Esophagus squamous epithelium (tissue), 5 donors: ENCODE data around the gene ABHD10. TPM values are rescaled to one million over a fixed set of nuclear protein-coding genes. Genes with fewer than 3 reads are reported as not detected.
A peak's percentile ranks its signal among the peaks of the same experiment; 100 is the strongest.

ENCODE experiments used
- DNase-seq: peaks from one replicate; lab custom pipeline; 2025; lab: John Stamatoyannopoulos, UW
- H3K27ac ChIP-seq, 4 donors: fragments of 200-600 bp; sonication (generic); one replicate each; pipeline ENCODE4 v1.5.1; 2016 to 2019; ENCODE audit warnings: mild to moderate bottlenecking in 1 of 4
- H3K27me3 ChIP-seq, 4 donors: fragments of 200-600 bp; sonication (generic); 1 replicate in 3 of 4; 2 replicates in 1 of 4; pipeline versions ENCODE4 v1.5.1 to v1.6.0; 2017 to 2021; ENCODE audit warnings: antibody characterized with exemption in 1 of 4
- H3K36me3 ChIP-seq, 3 donors: fragments of 200-600 bp; sonication (generic); one replicate each; pipeline ENCODE4 v1.5.1; 2016 to 2019
- H3K4me1 ChIP-seq, 3 donors: fragments of 200-600 bp; sonication (generic); one replicate each; pipeline ENCODE4 v1.5.1; 2017 to 2019
- H3K4me3 ChIP-seq, 4 donors: fragments of 200-600 bp; sonication (generic); 1 replicate in 3 of 4; 2 replicates in 1 of 4; pipeline ENCODE4 v1.5.1; 2016 to 2019; ENCODE audit warnings: mild to moderate bottlenecking in 2 of 4, moderate library complexity in 1 of 4
- H3K9me3 ChIP-seq, 3 donors: fragments of 200-600 bp; sonication (generic); one replicate each; pipeline ENCODE4 v1.5.1; 2016 to 2019
- CTCF ChIP-seq, 6 experiments: fragments of 450-650 bp in 4 of 6; fragments of 200-600 bp in 2 of 6; sonication (generic) in 2 of 6; IDR thresholded peaks; one replicate each; pipeline ENCODE4 v1.5.1; 2016 to 2019; ENCODE audit warnings: antibody characterized with exemption in 6 of 6, mild to moderate bottlenecking in 4 of 6, moderate library complexity in 4 of 6
- POLR2A ChIP-seq, 4 donors: fragments of 450-650 bp; IDR thresholded peaks; one replicate each; pipeline ENCODE4 v1.6.1; 2017; ENCODE audit warnings: antibody characterized with exemption in 4 of 4, mild to moderate bottlenecking in 4 of 4, moderate library complexity in 3 of 4
- WGBS, 2 donors: methylation state at CpG; one replicate each; pipeline ENCODE4 v1.1.5; 2018; 5-methylcytosine and 5-hydroxymethylcytosine counted together
- intact Hi-C: fragments of 100-400 bp; cut with DNase I; formaldehyde crosslinking; loops from one replicate; pipeline ENCODE4 v1.15.0; 2022
- total RNA-seq, 4 donors: library from RNA; depleted of rRNA; stranded (reverse); fragments of >200 nt; gene quantifications; one replicate each; pipeline ENCODE4 v1.1.0, GENCODE V29; 2016
- donor health status: DM: yes; HTN: yes; CAD: no.

ABHD10 gene
- total RNA-seq, 4 donors from 2014 or later = 10.2 to 22.5 (median 13.1) TPM

GRCh38 chr3:111955876-111956275 lies 22.9 kb upstream of the ABHD10 start:
- no peak for DNase-seq
- Histone ChIP-seq H3K9me3 (no peaks in the 10 kb centered on the region), H3K36me3 (peaks cover 0 to 19% (median 0%) of the 10 kb centered on the region in 3 donors), H3K27ac (no peak overlapping the region), H3K4me3 (no peak overlapping the region), H3K4me1 (peaks cover 0 to 8% (median 0%) of the 10 kb centered on the region in 3 donors), H3K27me3 (no peaks in the 10 kb centered on the region)
- TF ChIP-seq CTCF (IDR thresholded peaks at IDR 0.05) = no peak
- no peak for TF ChIP-seq POLR2A (IDR thresholded peaks at IDR 0.05)
- WGBS, 2 donors = 87 to 100% methylated on average over 1 of the region's 1 CpG
- intact Hi-C loops = no loop called here

GRCh38 chr3:111956449-111956848 lies 22.4 kb upstream of the ABHD10 start:
- 78 to 85% methylated on average over 3 of the region's 3 CpGs for WGBS, 2 donors
- peaks cover 0 to 19% (median 0%) of the 10 kb centered on the region in 3 donors for H3K36me3 ChIP-seq
- no peak for DNase-seq
- TF ChIP-seq POLR2A (IDR thresholded peaks at IDR 0.05) (no peak), CTCF (IDR thresholded peaks at IDR 0.05) (no peak)
- H3K4me3 ChIP-seq = no peak overlapping the region
- intact Hi-C loops = no loop called here
- peaks cover 0 to 8% (median 0%) of the 10 kb centered on the region in 3 donors for H3K4me1 ChIP-seq
- no peaks in the 10 kb centered on the region for H3K9me3 ChIP-seq
- no peaks in the 10 kb centered on the region for H3K27me3 ChIP-seq
- H3K27ac ChIP-seq = no peak overlapping the region

GRCh38 chr3:111956995-111957734 lies 21.7 kb upstream of the ABHD10 start:
- Histone ChIP-seq H3K27me3 (no peaks in the 10 kb centered on the region), H3K9me3 (no peaks in the 10 kb centered on the region), H3K4me1 (peaks cover 0 to 8% (median 0%) of the 10 kb centered on the region in 3 donors), H3K36me3 (peaks cover 0 to 23% (median 0%) of the 10 kb centered on the region in 3 donors), H3K4me3 (no peak overlapping the region), H3K27ac (no peak overlapping the region)
- WGBS, 2 donors = 66 to 75% methylated on average over 4 of the region's 4 CpGs
- intact Hi-C loops = no loop called here
- TF ChIP-seq CTCF (IDR thresholded peaks at IDR 0.05) (no peak), POLR2A (IDR thresholded peaks at IDR 0.05) (no peak)
- DNase-seq = no peak

- H3K27me3 ChIP-seq = no peaks in the 10 kb centered on the region
- peaks cover 0 to 22% (median 0%) of the 10 kb centered on the region in 3 donors for H3K36me3 ChIP-seq
- H3K4me3 ChIP-seq = no peak overlapping the region
- no peak overlapping the region for H3K27ac ChIP-seq
- DNase-seq = no peak
- WGBS, 2 donors = 72 to 74% methylated on average over 3 of the region's 3 CpGs
- H3K4me1 ChIP-seq = no peaks in the 10 kb centered on the region
- H3K9me3 ChIP-seq = no peaks in the 10 kb centered on the region
- intact Hi-C loops = loop anchor here (10.0 kb wide), 1 partner anchor 97 kb away; no protein-coding TSS in a partner anchor
- TF ChIP-seq POLR2A (IDR thresholded peaks at IDR 0.05) = no peak
- TF ChIP-seq CTCF (IDR thresholded peaks at IDR 0.05) = no peak
Observed at GRCh38 chr3:111961461-111962164, 17.2 kb upstream of the ABHD10 start.

GRCh38 chr3:111963424-111963823 lies 15.4 kb upstream of the ABHD10 start:
- no peaks in the 10 kb centered on the region for H3K9me3 ChIP-seq
- intact Hi-C loops = loop anchor here (10.0 kb wide), 1 partner anchor 99 kb away; no protein-coding TSS in a partner anchor
- no peak for TF ChIP-seq CTCF (IDR thresholded peaks at IDR 0.05)
- no peak for TF ChIP-seq POLR2A (IDR thresholded peaks at IDR 0.05)

More at GRCh38 chr3:111963424-111963823, 15.4 kb upstream of the ABHD10 start:
- DNase-seq = no peak
- 44 to 48% methylated on average over 1 of the region's 1 CpG for WGBS, 2 donors
- Histone ChIP-seq H3K27me3 (no peaks in the 10 kb centered on the region), H3K27ac (peak overlapping the region in 1 of 4 donors; percentile 37), H3K36me3 (peaks cover 0 to 22% (median 0%) of the 10 kb centered on the region in 3 donors), H3K4me3 (no peak overlapping the region), H3K4me1 (peaks cover 0 to 15% (median 0%) of the 10 kb centered on the region in 3 donors)
